WERI-Rb-1 (cell line): ENCODE data around the gene MUC4.
"Not testable (repeated sequence)": the region's sequence is repeated elsewhere in the genome, so short reads cannot be mapped to it uniquely, and the experiment has no call there.

ENCODE experiments used
- DNase-seq: peaks from one replicate; pipeline ENCODE4 v3.0.0-alpha.2; 2020
- H3K27ac ChIP-seq: fragments of 250-450 bp; sonication (Bioruptor Pico); 2 replicates; pipeline ENCODE4 v1.5.1; 2020; ENCODE audit warnings: mild to moderate bottlenecking, moderate library complexity
- H3K27me3 ChIP-seq: fragments of 250-450 bp; sonication (Bioruptor Pico); 2 replicates; pipeline ENCODE4 v1.5.1; 2021; ENCODE audit warnings: mild to moderate bottlenecking, low read depth, moderate library complexity; ENCODE audit not compliant: insufficient read depth, severe bottlenecking
- H3K36me3 ChIP-seq: fragments of 250-450 bp; sonication (Bioruptor Pico); 2 replicates; pipeline ENCODE4 v1.5.1; 2020; ENCODE audit warnings: mild to moderate bottlenecking, moderate library complexity
- H3K4me3 ChIP-seq: 2 replicates; pipeline ENCODE4 v1.5.1; 2011; ENCODE audit warnings: low read depth, mild to moderate bottlenecking, control low read depth, low read length
- H3K9me3 ChIP-seq: fragments of 250-450 bp; sonication (Bioruptor Pico); 2 replicates; pipeline ENCODE4 v1.5.1; 2021; ENCODE audit warnings: mild to moderate bottlenecking, moderate library complexity; ENCODE audit not compliant: severe bottlenecking
- CTCF ChIP-seq: IDR thresholded peaks from 2 replicates; pipeline ENCODE4 v1.5.1; 2011; ENCODE audit warnings: low read depth, mild to moderate bottlenecking, control low read depth, inconsistent platforms, low read length

Gene MUC4

GRCh38 chr3:195711813-195712534 lies 99.8 kb downstream of the MUC4 start:
- no peak for TF ChIP-seq CTCF
- DNase-seq = no peak
- Histone ChIP-seq H3K9me3 (no peaks in the 10 kb centered on the region), H3K36me3 (no peaks in the 10 kb centered on the region), H3K27ac (no peak overlapping the region), H3K27me3 (no peaks in the 10 kb centered on the region), H3K4me3 (no peak overlapping the region)

GRCh38 chr3:195711091-195711812 lies 100.5 kb downstream of the MUC4 start:
- H3K9me3 ChIP-seq, H3K27me3 ChIP-seq, H3K27ac ChIP-seq, H3K4me3 ChIP-seq, H3K36me3 ChIP-seq, DNase-seq: not testable (repeated sequence)

GRCh38 chr3:195710126-195710905 lies 101.4 kb downstream of the MUC4 start:
- not testable (repeated sequence) for H3K9me3 ChIP-seq, DNase-seq, H3K36me3 ChIP-seq, H3K4me3 ChIP-seq, H3K27me3 ChIP-seq, H3K27ac ChIP-seq

GRCh38 chr3:195709676-195710085 lies 102.0 kb downstream of the MUC4 start:
- no peak for DNase-seq
- no peaks in the 10 kb centered on the region for H3K27me3 ChIP-seq
- H3K27ac ChIP-seq = no peak overlapping the region
- H3K36me3 ChIP-seq = no peaks in the 10 kb centered on the region
- H3K9me3 ChIP-seq = no peaks in the 10 kb centered on the region
- no peak overlapping the region for H3K4me3 ChIP-seq
- no peak for TF ChIP-seq CTCF

- no peak for TF ChIP-seq CTCF
- no peaks in the 10 kb centered on the region for H3K36me3 ChIP-seq
- H3K27ac ChIP-seq = no peak overlapping the region
- no peaks in the 10 kb centered on the region for H3K27me3 ChIP-seq
- H3K9me3 ChIP-seq = no peaks in the 10 kb centered on the region
- H3K4me3 ChIP-seq = no peak overlapping the region
- no peak for DNase-seq
Measured at GRCh38 chr3:195708626-195709481, 102.9 kb downstream of the MUC4 start.

GRCh38 chr3:195708061-195708460 lies 103.7 kb downstream of the MUC4 start:
- no peak for DNase-seq
- H3K27me3 ChIP-seq = no peaks in the 10 kb centered on the region
- TF ChIP-seq CTCF = no peak
- H3K9me3 ChIP-seq = no peaks in the 10 kb centered on the region
- H3K27ac ChIP-seq = no peak overlapping the region
- H3K4me3 ChIP-seq = no peak overlapping the region
- no peaks in the 10 kb centered on the region for H3K36me3 ChIP-seq
